ENCODE results near the gene GFRA1. TPM values are rescaled to one million over a fixed set of nuclear protein-coding genes. Genes with fewer than 3 reads are reported as not detected.

The GFRA1 gene
- total and polyA plus RNA-seq, 2 of the 4 experiments (the other 2 are of a cell fraction): 9.1 to 9.3 TPM

DNA sequence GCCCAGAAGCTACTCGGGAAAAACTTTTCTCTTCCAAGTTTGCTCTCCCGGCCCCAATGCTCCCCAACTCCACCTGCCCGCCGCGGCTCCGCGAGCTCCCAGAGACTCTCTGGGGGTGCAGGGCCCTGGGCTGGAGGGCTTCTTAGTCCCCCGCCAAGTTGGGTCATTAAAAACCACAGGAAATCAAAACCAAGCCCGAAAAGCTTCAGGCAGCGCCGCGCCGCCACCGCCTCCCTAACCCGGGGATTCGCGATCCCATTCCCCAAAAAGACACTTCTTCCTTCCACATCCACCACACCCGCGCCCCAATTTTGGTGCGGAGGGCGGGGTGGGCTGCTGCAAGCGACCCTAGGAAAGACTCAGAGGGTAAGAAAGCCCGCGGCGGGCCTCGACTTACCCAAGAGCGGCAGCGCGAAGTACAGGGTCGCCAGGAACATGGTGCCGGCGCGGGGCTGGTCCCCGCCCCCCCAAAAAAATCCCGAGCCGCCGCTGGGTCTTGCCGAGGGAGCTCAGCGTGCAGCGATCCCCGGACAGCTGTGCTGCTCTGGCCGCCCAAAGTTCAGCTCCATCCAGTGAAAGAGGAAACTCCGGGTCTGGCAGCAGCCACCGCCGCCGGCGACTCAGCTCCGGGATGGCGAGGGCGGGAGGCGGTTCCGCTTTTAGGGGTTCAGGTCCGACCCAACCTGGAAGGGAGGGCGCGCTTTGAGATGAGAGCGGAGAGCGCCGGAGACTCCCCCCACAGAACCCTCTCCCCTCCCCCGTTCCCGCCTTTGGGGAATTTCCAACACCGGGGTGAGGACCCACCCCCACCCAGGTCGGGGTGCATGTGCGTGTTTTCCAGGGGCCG, 1.2 kb downstream of the GFRA1 start:
- ChIA-PET CTCF (interaction anchor here (0.6 to 1.9 kb wide), 10 partner anchors 16 to 767 kb away, joined by 3 to 7 read pairs (median 3); no protein-coding TSS in a partner anchor), POLR2A (ENCODE audit: unreplicated experiment) (interaction anchor here (0.6 kb wide), 1 partner anchor 1278 kb away, joined by 3 read pairs; no protein-coding TSS in a partner anchor)
- peak overlapping the region; percentile 47 for H3K4me3 ChIP-seq (ENCODE audit: insufficient read depth, low read depth, low read length)
- dilution Hi-C loops (cut with HindIII; ENCODE audit: low sequenced_read_pairs, unreplicated experiment) (no loop called here), in situ Hi-C loops (cut with MboI; ENCODE audit: low sequenced_read_pairs) (no loop called here), intact Hi-C loops (cut with micrococcal nuclease) (loop anchor here (2.0 to 10.0 kb wide), 3 partner anchors 87 to 443 kb away; no protein-coding TSS in a partner anchor)
- DNase-seq (peak; percentile 4), ATAC-seq (ENCODE audit: low read depth) (peak; percentile 24)
- H4K91ac ChIP-seq (ENCODE audit: insufficient read depth, low read depth, low read length): no peak overlapping the region
- H3K4me2 ChIP-seq (ENCODE audit: low read depth, low read length): peak overlapping the region; percentile 86
- 1% methylated on average over 13 of the region's 64 CpGs; no CpG with 5 or more reads in 1 of the 2 experiments for WGBS, 2 experiments (ENCODE audit: extremely low coverage in 2 of 2, insufficient read length in 1 of 2)
- H2BK20ac ChIP-seq (ENCODE audit: low read depth, low read length): no peak overlapping the region; the same call in 1 of the 2 replicates
- no peaks in the 10 kb centered on the region for H3K9me3 ChIP-seq (ENCODE audit: control insufficient read depth, insufficient read depth, low read length)
- no peak overlapping the region; the same call in 1 of the 2 replicates for H3K4ac ChIP-seq (ENCODE audit: low read depth, low read length)
- H3K18ac ChIP-seq (ENCODE audit: low read depth, low read length): no peak overlapping the region
- H4K5ac ChIP-seq (ENCODE audit: low read depth, low read length): no peak overlapping the region
- no peaks in the 10 kb centered on the region for H3K9me1 ChIP-seq (ENCODE audit: insufficient read depth, low read length)
- H2AK5ac ChIP-seq (ENCODE audit: low read depth, low read length): no peak overlapping the region
- H3K14ac ChIP-seq (replicated peaks; ENCODE audit: low read depth, low read length): no peak overlapping the region
- no peaks in the 10 kb centered on the region for H3K79me1 ChIP-seq (ENCODE audit: low read depth in 1 of 2, low read length in 2 of 2)
- no peaks in the 10 kb centered on the region for H3K36me3 ChIP-seq (ENCODE audit: control insufficient read depth, insufficient read depth, low read length)
- H3K56ac ChIP-seq (ENCODE audit: extremely low read depth, insufficient read depth, low read length): no peak overlapping the region
- H3K27ac ChIP-seq (ENCODE audit: insufficient read depth, low read length): no peak overlapping the region
- H3K4me1 ChIP-seq (ENCODE audit: control insufficient read depth, insufficient read depth, low read length): no peaks in the 10 kb centered on the region; the same call in 1 of the 2 replicates
- BruUV-seq (replicated peaks): no TSS peak
- no peak overlapping the region for H4K8ac ChIP-seq (ENCODE audit: low read depth in 2 of 2, low read length in 2 of 2)
- H2BK5ac ChIP-seq (ENCODE audit: low read depth, low read length, poor library complexity, severe bottlenecking): no peak overlapping the region
- H2BK15ac ChIP-seq (ENCODE audit: low read depth, low read length): no peak overlapping the region
- TF ChIP-seq, protein P1, sequence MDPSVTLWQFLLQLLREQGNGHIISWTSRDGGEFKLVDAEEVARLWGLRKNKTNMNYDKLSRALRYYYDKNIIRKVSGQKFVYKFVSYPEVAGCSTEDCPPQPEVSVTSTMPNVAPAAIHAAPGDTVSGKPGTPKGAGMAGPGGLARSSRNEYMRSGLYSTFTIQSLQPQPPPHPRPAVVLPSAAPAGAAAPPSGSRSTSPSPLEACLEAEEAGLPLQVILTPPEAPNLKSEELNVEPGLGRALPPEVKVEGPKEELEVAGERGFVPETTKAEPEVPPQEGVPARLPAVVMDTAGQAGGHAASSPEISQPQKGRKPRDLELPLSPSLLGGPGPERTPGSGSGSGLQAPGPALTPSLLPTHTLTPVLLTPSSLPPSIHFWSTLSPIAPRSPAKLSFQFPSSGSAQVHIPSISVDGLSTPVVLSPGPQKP (IDR thresholded peaks at IDR 0.05; ENCODE audit: borderline replicate concordance, low read depth, low read length): no peak
- no peak for TF ChIP-seq POLR2A (IDR thresholded peaks at IDR 0.05; ENCODE audit: low read depth, low read length)
- no peak for TF ChIP-seq MXI1 (IDR thresholded peaks at IDR 0.05; ENCODE audit: borderline replicate concordance, low read depth, low read length)
- no peak for TF ChIP-seq CEBPB (IDR thresholded peaks at IDR 0.05; ENCODE audit: low read depth, low read length)
- no peak for TF ChIP-seq MAFK (IDR thresholded peaks at IDR 0.05; ENCODE audit: low read depth, low read length)
- TF ChIP-seq NFE2L2 (IDR thresholded peaks at IDR 0.05; ENCODE audit: low read depth, low read length): no peak
- no peak for TF ChIP-seq FOS (IDR thresholded peaks at IDR 0.05; ENCODE audit: low read depth, low read length)
- no peak for TF ChIP-seq CHD1 (IDR thresholded peaks at IDR 0.05; ENCODE audit: low read depth, low read length)
- TF ChIP-seq, protein P2, sequence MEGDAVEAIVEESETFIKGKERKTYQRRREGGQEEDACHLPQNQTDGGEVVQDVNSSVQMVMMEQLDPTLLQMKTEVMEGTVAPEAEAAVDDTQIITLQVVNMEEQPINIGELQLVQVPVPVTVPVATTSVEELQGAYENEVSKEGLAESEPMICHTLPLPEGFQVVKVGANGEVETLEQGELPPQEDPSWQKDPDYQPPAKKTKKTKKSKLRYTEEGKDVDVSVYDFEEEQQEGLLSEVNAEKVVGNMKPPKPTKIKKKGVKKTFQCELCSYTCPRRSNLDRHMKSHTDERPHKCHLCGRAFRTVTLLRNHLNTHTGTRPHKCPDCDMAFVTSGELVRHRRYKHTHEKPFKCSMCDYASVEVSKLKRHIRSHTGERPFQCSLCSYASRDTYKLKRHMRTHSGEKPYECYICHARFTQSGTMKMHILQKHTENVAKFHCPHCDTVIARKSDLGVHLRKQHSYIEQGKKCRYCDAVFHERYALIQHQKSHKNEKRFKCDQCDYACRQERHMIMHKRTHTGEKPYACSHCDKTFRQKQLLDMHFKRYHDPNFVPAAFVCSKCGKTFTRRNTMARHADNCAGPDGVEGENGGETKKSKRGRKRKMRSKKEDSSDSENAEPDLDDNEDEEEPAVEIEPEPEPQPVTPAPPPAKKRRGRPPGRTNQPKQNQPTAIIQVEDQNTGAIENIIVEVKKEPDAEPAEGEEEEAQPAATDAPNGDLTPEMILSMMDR (conservative IDR thresholded peaks at IDR 0.05; ENCODE audit: low read depth, low read length): no peak
- TF ChIP-seq RFX5 (IDR thresholded peaks at IDR 0.05; ENCODE audit: low read depth, low read length): no peak
- no peak for TF ChIP-seq RCOR1 (IDR thresholded peaks at IDR 0.05; ENCODE audit: insufficient replicate concordance, low read length)
- TF ChIP-seq BHLHE40 (IDR thresholded peaks at IDR 0.05; ENCODE audit: low read depth, low read length): no peak
- H3K9ac ChIP-seq (ENCODE audit: low read depth, low read length): no peak overlapping the region
- H2BK120ac ChIP-seq (ENCODE audit: low read depth, low read length): no peak overlapping the region; the same call in 1 of the 2 replicates
- H3K27me3 ChIP-seq (ENCODE audit: control insufficient read depth, insufficient read depth, low read length): peaks cover 50% of the 10 kb centered on the region
- no peaks in the 10 kb centered on the region for H4K20me1 ChIP-seq (ENCODE audit: insufficient read depth, low read length)
- H3K23ac ChIP-seq (ENCODE audit: low read depth, low read length): no peak overlapping the region
- no peak overlapping the region for H2AK9ac ChIP-seq (replicated peaks; ENCODE audit: low read depth, low read length, poor library complexity)
- peak overlapping the region; percentile 27 for H2AFZ ChIP-seq (replicated peaks; ENCODE audit: low read length, poor library complexity)
